ENCODE data around the gene CSTF1.

Gene CSTF1

GRCh38 chr20:56428881-56429280 is 36.4 kb downstream of the CSTF1 start:
- DNase-seq (ENCODE audit: low read depth in 2 of 2), result no peak

GRCh38 chr20:56429502-56429901 is 37.1 kb downstream of the CSTF1 start:
- peak; percentile 37 to 60 for DNase-seq (ENCODE audit: low read depth in 2 of 2)

DNA sequence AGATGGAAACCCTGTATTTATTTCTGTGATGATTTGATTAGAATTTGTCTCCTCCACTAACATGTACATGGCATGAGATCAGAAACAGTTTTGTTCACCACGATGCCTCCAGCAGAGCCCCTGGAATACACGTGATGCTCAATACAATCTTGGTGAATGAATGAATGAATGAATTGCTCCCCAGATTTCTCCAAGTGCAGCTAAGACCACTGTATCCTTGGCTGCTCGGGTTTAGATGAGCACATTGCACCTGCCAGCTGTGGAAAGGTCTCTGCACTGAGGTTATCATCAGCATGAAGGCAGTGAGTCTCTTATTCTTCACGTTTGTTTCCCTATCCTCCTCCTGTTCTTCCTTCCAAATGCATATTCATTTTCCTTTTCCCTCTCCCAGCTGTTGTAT is 37.5 kb downstream of the CSTF1 start:
- no peak for DNase-seq (ENCODE audit: low read depth in 2 of 2)

DNA sequence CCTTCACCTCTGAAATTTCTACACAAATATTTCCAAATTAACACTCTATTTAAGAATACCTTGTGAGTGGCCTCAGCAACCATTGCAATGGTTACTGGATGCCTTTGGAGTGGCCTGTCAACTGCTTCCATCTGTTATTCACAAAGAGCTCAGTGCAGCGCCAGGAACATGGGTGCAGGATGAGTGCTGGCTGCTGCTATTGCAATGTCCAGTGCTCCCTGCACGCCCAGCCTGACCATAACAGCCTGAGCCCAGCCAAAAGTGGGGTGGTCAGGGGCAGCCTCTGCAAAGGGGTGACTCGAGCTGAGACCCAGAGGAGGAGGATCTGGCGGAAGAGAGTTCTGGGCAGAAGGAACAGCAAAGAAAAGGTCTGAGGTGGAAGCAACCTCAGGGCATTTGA is 38.0 kb downstream of the CSTF1 start:
- no peak for DNase-seq (ENCODE audit: low read depth in 2 of 2)

DNA sequence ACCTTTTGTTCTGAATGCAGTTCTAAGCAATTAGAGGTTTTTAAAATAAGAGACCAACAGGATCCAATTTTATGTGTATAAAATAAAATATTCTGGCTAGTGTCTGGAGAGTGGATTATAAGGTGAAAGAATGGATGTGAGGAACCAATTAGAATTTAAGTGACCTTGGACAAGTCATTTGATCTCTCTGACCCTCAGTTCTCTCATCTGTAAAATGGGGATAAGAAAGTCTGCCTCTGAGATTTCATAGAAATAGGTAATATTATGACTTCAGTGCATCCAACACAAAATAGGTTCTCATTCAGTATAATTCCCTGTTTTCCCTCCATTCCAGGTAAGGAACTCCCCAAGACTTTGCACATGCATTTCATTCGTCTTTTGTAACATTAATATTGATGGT is 38.5 kb downstream of the CSTF1 start:
- no peak for DNase-seq (ENCODE audit: low read depth in 2 of 2)

DNA sequence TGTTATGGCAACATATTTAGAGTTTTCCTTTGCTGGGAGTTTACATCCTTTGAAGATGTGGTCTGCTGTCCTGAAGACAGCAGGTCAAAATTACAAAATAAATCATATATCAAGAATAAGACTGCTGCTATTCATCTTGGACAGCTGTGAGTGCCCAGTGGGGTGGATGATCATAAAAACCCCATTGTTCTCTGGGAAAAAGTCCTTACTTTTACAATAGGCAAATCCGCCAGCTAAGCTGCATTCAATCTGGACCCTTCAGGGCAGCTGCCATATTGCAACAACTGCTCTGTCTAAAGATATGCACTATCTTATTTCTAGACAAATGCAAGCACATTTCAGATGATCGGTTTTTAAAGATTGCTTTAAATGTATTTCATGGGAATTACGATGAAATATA is 39.0 kb downstream of the CSTF1 start:
- no peak for DNase-seq (ENCODE audit: low read depth in 2 of 2)

GRCh38 chr20:56433221-56433879 is 40.9 kb downstream of the CSTF1 start:
- no peak for DNase-seq (ENCODE audit: low read depth in 2 of 2)

DNA sequence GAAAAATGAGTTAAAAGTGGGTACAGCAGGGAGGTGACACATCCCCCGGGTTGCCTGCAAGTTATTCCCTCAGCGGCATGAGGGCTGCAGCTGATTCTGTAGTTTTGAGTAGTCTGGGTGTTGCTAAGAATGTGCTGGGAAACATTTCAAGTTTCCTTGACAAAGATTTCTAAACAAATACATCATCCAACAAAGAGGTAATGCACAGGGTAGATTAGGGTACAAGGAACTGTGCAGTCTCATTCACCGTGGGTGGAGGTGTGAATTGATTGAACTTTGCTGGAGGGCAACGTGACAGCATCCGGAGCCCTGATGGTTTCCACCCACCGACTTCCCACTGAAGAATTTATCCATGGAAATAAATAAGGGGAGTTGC is 41.4 kb downstream of the CSTF1 start:
- DNase-seq (ENCODE audit: low read depth in 2 of 2), result no peak

DNA sequence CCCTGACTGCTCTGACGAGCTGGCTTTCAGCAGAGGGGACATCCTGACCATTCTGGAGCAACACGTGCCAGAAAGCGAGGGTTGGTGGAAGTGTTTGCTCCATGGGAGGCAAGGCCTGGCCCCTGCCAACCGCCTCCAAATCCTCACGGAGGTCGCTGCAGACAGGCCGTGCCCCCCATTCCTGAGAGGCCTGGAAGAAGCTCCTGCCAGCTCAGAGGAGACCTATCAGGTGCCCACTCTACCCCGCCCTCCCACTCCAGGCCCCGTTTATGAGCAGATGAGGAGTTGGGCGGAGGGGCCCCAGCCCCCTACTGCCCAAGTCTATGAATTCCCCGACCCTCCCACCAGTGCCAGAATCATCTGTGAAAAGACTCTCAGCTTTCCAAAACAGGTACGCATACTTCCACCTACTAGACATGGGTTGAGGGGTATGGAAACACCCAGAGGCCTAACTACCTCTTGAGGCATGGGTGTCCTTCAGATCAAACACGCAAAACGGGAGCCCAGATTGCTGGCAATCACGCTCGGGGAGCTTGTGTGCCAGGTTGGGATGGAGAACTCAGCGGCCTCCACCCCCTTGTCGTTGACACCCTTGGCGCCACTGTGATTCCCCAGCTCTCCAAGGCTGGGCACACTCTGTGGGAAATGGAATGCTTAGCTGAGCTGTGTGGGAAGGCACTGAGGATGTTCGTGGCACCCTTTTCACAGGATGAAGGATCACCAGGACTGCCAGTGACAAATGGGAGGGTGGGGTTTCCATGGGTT is 44.9 kb downstream of the CSTF1 start:
- no peak for DNase-seq (ENCODE audit: low read depth in 2 of 2)

GRCh38 chr20:56438284-56438683 is 45.8 kb downstream of the CSTF1 start:
- no peak for DNase-seq (ENCODE audit: low read depth in 2 of 2)

GRCh38 chr20:56439771-56440291 is 47.4 kb downstream of the CSTF1 start:
- no peak for DNase-seq (ENCODE audit: low read depth in 2 of 2)

GRCh38 chr20:56440346-56441007 is 48.0 kb downstream of the CSTF1 start:
- peak; percentile 29 to 44 for DNase-seq (ENCODE audit: low read depth in 2 of 2)

GRCh38 chr20:56442389-56443365 is 50.2 kb downstream of the CSTF1 start:
- no peak for DNase-seq (ENCODE audit: low read depth in 2 of 2)

- DNase-seq (ENCODE audit: low read depth in 2 of 2), result no peak
Measured at GRCh38 chr20:56443654-56444540, 51.5 kb downstream of the CSTF1 start.

DNA sequence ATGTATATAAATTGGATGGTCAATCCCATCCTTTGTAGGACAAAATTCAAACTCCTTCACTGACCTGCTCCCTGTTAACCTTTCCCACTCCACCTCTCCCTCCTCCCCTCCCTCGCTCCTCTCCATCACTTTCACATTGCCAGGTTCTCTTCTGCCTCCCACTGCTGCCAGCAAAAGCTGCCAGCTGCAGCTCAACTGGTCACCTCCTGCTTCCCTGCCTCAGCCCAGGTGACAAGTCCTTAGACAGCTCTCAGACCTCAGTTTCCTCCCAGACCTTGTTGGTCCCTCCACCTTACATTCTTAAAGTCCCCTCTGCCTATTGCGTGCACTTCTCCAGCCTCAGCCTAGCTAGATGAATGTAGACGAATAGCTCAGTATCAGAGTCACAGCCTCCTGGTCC is 52.7 kb downstream of the CSTF1 start:
- no peak for DNase-seq (ENCODE audit: low read depth in 2 of 2)

DNA sequence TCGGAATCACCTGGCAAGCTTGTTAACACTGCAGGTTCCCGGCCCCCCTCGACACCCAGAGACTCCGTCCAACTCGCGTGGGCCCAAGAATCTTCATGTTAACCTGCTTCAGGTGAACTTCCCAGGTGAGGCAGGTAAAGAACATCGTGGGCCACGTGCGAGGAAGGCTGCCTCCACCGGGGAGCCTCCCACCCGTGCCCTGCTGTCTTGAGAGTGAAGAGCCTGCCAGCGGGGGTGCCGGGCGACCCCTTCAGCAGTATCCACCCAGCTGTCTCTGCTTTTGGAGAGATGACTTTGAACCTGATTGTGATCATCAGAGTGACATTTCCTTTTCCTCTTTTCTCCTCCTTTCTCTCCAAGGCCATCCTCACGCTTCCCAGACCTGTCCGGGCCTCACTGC is 53.1 kb downstream of the CSTF1 start:
- no peak for DNase-seq (ENCODE audit: low read depth in 2 of 2)

DNA sequence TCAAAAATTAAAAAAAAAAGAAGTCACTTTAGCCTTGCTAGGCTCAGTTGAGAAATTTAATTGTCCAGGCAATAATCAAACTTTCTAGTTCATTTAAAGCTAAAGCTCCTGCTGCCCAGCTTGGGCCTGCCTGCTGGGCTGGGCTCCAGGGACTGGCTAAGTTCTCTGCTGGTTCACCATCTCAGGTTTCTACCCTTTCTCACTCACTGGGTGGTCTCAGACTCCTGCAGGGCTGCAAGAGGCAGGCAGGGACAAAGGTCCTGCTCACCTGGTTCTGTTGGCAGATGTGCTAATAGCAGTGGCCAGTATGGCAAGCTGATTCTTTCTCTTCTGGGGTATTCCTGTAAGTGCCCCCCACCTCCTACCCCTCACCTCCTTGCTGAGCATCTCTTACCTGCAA is 54.8 kb downstream of the CSTF1 start:
- DNase-seq (ENCODE audit: low read depth in 2 of 2), result no peak

- DNase-seq (ENCODE audit: low read depth in 2 of 2), result no peak
Measured at GRCh38 chr20:56449459-56449858, 57.0 kb downstream of the CSTF1 start.

DNA sequence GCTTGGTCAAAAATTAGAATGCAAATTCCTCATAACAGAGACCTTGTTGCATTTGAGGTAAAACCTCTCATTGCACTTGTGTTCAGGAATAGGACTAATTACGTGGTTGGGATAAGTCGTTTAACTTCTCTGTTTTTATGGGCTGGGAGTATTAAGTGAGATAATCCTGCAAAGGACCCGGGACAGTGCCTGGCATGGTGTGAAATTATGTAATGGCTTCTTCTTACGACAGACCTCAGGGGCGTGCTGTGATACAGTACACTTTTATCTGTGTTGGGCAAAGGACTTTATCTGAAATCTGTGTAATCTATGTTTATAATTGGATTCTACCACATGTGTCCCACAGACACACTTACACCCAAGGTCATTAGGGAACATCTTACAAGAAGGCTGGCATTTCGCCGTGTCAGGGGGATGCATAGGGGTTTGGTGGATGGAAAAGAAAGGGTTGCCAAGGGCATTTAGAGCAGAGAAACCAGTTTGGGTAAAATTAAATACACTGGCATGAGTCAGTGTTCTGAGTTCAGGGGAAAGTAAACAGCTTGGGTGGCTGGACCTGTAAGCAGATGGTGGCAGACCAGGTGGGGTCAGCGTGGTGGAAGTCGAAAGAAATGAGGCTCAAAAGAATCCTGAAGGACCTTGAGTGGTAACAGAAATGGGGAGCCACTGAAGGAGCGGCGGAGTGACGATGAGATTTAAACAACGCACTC is 58.8 kb downstream of the CSTF1 start:
- DNase-seq (ENCODE audit: low read depth in 2 of 2), result no peak

DNA sequence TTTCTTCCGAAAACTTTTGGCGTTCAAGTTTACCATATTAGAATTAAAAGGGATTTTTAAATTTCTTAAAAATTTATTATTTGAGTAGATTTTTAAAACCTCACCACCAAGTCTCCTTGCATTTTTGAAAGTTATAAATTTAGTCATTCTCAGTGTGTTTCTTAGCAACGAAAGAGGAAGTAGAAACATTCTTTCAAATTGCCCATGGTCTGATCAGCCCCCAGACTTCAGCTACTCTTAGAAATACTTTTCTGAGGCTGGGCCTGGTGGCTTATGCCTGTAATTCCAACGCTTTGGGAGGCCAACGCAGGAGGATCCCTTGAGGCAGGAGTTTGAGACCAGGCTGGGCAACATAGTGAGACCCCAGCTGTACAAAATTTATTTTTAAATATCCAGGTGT is 60.9 kb downstream of the CSTF1 start:
- no peak for DNase-seq (ENCODE audit: low read depth in 2 of 2)

All from stimulated activated CD8-positive, alpha-beta memory T cell treated with anti-CD3 and anti-CD28 coated beads, Interleukin-15, amount 100 ng/mL, for 4 hours (primary cell).